ENCODE measurements around the gene CCDC144A.
A peak's percentile ranks its signal among the peaks of the same experiment; 100 is the strongest.
"Not testable (repeated sequence)": the region's sequence is repeated elsewhere in the genome, so short reads cannot be mapped to it uniquely, and the experiment has no call there.

Gene CCDC144A, protein sequence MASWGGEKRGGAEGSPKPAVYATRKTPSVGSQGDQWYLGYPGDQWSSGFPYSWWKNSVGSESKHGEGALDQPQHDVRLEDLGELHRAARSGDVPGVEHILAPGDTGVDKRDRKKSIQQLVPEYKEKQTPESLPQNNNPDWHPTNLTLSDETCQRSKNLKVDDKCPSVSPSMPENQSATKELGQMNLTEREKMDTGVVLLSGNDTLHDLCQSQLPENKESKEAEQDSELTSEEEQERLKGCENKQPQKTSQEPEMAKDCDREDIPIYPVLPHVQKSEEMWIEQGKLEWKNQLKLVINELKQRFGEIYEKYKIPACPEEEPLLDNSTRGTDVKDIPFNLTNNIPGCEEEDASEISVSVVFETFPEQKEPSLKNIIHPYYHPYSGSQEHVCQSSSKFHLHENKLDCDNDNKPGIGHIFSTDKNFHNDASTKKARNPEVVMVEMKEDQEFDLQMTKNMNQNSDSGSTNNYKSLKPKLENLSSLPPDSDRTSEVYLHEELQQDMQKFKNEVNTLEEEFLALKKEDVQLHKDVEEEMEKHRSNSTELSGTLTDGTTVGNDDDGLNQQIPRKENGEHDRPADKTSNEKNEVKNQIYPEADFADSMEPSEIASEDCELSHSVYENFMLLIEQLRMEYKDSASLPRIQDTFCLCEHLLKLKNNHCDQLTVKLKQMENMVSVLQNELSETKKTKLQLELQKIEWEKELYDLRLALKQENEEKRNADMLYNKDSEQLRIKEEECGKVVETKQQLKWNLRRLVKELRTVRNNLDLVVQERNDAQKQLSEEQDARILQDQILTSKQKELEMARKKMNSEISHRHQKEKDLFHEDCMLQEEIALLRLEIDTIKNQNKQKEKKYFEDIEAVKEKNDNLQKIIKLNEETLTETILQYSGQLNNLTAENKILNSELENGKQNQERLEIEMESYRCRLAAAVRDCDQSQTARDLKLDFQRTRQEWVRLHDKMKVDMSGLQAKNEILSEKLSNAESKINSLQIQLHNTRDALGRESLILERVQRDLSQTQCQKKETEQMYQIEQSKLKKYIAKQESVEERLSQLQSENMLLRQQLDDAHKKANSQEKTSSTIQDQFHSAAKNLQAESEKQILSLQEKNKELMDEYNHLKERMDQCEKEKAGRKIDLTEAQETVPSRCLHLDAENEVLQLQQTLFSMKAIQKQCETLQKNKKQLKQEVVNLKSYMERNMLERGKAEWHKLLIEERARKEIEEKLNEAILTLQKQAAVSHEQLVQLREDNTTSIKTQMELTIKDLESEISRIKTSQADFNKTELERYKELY (N-terminal part only)

DNA sequence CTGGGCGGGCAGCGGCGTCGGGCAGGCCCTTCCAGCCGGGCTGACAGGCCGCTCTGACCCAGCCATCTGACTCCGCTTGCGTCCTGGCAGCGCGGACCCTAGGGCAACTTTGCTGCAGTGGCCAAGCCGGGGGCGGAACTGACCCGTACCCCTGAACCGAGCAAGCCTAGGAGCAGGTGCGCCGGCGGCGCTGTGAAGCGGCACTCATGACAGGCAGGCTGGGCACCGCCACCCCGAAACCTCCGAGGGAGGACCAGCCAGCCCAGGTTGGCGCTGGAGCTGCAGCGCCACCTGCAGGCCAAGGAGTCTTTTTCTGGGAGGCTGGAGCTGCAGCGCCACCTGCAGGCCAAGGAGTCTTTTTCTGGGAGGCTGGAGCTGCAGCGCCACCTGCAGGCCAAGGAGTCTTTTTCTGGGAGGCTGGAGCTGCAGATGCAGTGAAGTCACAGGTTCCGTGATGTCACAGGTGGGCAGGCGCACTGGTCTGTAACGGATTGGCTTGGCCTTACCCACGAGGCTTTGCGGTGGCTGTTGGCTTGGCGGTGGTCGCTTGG lies at the start of gene CCDC144A:
Gene CCDC144A (plus strand): TSS at position 511 of the 551 bp plus-strand sequence. CDS start 160 bp downstream, outside the sequence.
- DNase-seq (ENCODE audit: low read depth), result not testable (repeated sequence)

DNA sequence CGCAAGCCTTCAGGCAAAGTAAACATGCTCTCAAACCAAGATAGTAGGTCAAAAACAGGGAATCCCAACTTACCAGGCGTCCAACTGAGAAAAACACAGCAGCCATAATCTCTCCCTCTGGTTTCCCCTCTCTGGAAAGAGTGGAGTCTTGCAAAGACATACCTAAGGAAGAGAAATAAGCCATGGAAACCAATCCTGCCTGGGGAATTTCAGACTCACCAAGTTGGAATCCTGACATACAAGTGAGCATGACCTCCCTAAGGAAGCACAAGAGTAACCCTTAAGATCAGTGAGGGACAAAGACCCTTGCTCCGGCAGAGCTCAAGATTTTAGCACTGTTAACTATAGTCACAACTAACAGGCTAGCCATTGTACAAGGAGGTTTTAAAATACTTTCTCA lies 40.5 kb upstream of the CCDC144A start:
- no peak for DNase-seq (ENCODE audit: low read depth)

DNA sequence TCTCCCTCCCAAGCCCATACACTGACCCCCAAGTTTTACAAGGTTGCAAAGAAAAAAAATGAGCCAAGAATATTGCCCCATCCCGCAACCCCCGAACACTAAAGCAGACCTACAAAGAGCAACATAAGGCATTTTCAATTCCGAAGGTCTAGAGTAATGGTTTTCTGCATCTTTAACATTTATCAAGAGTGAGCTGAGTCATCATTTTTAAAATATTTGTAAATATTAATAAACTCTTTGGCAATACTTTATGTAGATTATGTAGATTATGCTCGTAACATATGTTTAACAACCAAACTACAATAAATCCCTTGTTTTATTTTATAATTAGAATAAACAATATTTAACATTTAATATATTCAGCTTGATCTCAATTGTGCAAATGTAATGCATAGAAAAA lies 37.8 kb upstream of the CCDC144A start:
- no peak for DNase-seq (ENCODE audit: low read depth)

DNA sequence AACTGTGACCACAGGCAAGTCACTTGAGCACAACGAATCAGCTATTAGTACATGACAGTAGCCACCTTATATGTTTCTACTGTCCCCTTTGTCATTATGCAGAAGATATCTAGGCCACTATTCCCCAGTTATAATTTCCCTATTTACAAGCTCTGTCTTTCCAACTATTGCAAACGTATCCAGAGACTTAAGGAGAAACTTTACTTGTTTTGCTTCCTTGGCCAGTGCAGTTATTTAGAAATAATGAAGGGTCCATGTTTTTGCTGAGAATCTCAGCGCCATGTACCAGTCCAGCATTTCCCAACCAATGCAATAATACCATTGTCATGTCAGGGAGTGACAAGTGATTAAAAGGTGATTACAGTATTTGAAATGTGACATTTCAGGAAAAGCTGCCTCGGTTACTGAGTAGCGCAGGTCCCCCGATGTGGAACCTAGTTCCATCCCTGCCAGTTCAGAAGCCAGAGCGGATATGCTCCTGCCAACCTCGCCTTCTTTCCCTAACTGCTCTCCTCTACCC lies 37.1 kb upstream of the CCDC144A start:
- DNase-seq (ENCODE audit: low read depth), result no peak

DNA sequence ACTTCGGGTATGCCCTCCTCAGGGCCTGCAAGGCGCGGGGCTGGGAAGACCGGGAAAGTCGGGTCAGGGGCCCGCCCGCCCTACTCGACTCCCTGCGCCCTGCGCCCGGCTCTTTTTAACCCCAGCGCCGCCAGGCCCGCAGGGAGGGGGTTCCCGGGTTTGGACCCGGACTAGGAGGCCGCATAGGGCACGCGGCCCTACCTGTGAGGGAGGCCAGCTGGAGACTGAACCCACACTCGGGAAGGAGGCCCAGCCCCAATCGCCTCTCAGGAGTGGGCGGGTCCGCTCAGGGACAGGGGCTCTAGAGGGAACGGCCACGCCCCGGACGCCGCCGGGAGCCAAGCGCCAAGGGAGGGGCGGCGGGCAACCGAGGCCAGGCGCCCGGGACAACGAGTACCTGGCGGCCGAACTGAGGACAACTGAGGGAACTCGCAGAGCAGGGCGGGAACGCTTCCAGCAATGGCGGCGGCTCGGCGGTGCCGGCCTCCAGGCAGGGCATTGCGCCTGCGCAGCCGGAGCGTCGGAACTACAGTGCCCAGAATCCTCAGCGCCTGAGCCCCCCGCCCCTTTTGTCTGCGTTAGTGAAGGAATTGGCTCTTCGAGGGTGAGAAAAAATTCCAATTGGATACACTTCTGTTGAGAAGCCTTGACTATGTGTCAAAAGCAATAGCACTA lies 36.5 kb upstream of the CCDC144A start, which contains the start of gene ZNF624:
Gene ZNF624 (minus strand): TSS at position 484 of the 675 bp plus-strand sequence.
- DNase-seq (ENCODE audit: low read depth), result peak; percentile 79

DNA sequence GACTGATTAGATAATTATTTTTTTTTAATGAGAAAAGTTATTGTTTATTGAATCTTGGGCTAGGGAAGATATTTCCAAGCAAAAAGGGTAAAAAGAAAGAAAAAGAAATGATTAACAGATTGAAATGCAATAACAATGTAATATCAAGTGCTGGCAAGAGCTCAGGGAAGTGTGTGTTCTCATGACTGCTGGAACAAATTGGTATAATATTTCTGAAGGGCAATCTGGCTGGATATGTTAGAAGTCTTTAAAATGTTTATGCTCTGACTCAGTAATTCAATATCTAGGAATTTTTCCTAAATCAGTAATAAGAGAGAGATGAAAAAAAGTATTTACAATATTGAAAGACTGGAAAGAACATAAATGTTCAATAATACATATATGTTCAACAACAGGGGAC lies 28.8 kb upstream of the CCDC144A start:
- DNase-seq (ENCODE audit: low read depth), result no peak

DNA sequence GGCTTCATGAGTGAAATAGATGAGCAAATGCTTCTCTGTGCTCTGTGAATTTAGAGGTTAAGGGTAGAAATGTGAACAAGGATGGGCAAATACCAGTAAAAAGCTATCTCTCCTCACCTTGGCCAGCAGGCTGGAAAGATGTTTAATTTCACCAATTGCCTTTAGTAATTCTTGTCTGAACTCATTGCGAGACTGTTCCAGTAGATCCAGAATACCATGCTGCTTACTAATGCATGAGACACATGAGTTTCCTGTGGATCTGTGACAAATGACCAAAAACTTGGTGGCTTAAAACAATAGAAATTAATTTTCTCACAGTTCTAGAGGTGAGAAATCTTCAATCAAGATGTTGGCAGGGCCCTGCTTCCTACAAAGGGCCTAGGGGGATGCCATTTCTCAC lies 27.1 kb upstream of the CCDC144A start:
- DNase-seq (ENCODE audit: low read depth), result no peak

DNA sequence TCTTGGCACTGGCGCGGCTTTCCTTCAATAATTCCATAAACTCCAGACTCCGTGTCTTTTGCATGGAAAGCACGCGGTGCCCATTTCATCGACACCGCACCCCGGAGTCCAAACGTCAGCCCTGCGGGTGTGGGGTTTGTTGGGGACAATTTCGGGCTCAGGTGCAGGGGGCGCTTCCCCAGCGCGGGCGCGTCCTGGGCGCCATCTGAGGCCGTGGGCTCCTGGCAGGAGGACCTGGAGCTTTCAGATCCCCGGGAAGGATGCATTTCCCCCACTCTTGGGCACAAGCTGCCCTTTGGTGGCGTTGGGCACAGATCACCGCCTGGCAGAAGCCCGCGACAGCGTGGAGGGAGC lies 23.5 kb upstream of the CCDC144A start:
- DNase-seq (ENCODE audit: low read depth), result not testable (repeated sequence)

DNA sequence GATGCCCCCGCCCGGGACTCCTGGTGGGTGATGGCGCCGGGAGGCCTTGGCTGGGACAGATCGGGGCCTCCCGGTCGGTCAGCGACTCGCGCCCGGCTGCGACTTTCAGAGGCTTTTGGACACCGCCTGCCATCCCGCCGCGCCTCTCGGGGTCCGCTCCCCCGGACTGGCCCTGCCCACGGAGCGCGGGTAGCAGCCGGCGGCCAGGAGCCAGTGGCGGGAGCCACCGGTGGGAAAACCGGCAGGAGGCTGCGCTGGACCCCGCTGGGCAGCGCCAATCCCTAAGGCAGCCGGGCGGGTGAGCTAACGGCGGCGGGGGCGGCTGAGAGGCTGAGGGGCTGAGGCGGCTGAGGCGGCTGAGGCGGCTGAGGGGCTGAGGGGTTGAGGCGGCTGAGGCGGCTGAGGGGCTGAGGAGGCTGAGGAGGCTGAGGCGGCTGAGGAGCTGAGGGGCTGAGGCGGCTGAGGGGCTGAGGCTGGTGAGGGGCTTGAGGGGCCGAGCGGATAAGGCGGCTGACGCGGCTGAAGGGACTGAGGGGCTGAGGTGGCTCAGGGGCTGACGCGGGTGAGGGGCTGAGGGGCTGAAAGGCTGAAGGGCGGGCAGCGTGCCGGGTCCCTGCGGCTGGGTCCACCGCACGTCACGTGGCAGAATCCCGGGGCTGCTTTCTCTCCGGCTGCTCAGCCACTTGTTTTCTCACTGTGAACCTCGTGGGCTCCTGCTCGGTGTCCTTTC lies 23.0 kb upstream of the CCDC144A start:
- not testable (repeated sequence) for DNase-seq (ENCODE audit: low read depth)

DNA sequence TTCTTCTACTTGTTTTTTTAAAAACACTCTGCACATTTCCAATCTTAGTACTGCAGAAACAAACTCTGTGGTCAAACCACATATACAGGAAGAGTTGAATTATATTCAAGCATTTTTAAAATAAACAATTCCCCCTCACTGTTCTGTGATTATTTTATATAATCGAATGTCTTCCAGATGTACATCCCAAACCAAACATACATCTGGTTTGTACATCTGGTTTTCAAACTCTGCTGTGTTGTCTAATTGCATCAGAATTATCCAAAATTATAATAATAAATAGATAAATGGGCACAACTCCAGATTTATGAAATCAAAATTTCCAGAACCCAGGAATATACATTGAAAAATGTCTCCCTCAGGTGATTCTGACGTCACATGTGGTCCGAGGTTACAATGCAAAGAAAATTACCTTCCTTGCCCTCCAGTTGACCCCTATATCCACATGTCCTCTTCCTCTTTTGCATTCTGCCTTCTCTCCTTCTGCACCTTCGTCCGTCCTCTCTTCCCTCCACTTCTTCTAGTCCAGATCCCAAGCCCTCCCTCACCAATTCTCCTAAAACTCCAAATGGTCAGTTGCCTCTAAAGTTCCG lies 13.3 kb upstream of the CCDC144A start:
- DNase-seq (ENCODE audit: low read depth), result no peak

DNA sequence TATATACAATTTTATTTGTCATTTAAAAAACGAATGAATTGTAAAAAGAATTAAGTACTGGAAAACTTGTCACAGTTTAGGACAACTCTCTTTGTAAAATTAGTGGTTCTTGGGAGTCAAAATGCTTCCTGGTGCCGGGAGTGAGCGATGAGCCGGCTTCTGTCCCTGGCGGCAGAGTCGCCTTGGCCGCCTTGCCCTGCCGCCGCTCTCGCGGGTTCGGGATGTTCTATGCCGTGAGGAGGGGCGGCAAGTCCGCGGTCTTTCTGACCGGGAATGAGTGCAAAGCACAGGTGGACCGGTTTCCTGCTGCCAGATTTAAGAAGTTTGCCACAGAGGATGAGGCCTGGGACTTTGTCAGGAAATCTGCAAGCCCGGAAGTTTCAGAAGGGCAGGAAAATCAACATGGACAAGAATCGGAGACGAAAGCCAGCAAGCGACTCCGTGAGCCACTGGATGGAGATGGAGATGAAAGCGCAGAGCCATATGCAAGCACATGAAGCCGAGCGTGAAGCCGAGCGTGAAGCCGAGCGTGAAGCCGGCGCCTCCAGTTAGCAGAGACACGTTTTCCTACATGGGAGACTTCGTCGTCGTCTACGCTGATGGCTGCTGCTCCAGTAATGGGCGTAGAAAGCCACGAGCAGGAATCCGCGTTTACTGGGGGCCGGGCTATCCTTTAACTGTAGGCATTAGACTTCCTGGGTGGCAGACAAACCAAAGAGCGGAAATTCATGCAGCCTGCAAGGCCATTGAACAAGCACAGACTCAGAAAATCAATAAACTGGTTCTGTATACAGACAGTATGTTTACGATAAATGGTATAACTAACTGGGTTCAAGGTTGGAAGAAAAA lies 6.5 kb upstream of the CCDC144A start:
- not testable (repeated sequence) for DNase-seq (ENCODE audit: low read depth)

DNA sequence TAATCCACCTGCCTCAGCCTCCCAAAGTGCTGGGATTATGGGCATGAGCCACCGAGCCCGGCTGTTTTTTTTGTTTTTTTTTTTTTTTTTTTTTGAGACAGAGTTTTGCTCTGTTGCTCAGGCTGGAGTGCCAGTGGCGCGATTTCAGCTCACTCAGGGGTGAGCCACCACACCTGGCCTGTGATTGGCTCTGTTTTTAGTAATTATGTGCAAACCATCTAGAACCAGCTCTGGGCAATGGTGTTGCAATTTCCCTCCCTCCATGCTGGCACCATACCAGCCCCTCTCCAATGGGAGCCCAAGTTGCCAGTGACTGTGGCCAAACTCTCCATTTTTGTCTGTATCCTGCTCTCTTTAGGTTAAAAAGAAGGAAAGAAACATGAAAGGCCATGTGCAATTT lies 4.0 kb upstream of the CCDC144A start:
- DNase-seq (ENCODE audit: low read depth), result not testable (repeated sequence)

DNA sequence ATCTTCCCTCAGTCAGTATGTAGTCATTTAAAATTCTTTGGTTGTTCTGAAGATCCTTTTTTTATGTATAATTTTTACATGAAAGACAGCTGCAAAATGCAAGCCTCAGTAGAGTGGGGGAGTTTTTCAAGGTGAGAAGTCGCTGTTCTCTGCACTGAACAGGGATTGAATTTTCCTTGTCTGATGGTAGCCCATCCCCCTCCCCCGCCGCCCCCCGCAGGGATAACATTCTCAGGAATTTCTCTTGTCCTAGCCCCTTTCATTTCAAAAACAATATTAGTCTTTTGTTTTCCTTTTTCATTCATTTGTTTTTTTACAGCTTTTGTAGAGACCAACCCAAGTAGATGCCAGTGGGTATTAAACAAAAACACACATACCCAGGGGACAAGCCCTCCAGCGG lies 2.9 kb upstream of the CCDC144A start:
- not testable (repeated sequence) for DNase-seq (ENCODE audit: low read depth)

DNA sequence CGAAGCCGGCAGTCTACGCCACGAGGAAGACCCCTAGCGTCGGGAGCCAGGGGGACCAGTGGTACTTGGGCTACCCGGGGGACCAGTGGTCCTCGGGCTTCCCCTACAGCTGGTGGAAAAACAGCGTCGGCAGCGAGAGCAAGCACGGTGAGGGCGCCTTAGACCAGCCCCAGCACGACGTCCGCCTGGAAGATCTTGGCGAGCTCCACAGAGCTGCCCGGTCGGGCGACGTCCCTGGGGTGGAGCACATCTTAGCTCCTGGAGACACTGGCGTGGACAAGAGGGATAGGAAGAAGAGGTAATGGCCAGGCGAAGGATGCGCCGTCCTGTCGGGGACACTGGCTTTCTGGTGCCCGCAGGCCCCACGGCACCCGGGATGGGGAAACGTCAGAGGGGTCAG lies 406 bp downstream of the CCDC144A start:
- DNase-seq (ENCODE audit: low read depth), result not testable (repeated sequence)

DNA sequence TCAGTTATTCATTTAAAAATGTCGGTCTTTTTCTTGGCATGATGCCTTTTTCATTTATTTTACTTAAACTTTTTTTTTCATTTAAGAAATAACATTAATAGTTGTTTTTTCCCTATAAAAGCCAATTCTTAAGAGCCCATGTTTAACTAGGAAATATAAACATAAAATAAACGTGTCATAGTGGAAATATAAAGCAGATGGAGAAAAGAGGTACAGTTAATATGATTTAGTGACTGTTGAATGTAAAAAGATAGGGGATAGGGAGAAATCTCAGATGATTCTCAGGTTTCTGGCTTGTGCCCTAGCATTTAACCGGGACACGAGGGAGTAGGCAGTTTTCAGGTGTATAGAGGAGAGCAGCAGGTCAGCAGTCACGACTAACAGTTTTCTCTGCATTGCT lies 7.6 kb downstream of the CCDC144A start:
- not testable (repeated sequence) for DNase-seq (ENCODE audit: low read depth)

DNA sequence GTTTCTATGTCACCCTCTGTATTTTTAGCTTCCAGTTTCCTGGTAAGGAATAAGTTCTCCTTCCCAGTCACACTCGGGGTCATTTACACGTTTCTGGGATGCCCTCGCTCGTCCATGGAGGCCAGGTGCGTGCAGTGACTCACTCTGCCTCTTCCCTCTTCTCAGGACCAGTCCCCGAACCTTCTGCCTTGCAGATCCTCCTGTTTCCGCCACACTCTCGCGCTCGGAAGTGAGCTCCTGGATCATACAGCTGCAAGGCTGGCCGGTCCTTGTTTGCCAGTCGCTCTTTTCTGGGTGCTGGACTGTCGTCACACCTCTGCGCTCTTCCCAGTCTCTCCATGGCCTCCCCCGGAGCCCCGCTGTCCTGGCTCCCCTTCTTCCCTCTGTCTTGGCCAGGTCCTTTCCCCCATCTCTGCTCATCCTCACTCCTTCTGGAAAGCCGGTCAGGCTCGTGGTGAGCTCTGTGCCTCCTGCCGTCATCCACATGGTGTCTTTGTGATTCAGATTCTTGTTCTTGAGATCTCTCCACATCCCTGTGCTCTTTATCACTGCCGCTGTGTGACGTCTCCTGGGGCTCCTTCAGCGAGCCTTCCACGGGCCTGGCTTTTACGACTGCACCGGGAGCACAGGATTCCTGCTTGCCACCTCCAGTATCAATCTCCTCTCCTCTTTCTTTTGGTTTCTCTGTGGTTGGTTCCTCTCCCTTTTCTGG lies 55.6 kb downstream of the CCDC144A start:
- DNase-seq (ENCODE audit: low read depth), result not testable (repeated sequence)

DNA sequence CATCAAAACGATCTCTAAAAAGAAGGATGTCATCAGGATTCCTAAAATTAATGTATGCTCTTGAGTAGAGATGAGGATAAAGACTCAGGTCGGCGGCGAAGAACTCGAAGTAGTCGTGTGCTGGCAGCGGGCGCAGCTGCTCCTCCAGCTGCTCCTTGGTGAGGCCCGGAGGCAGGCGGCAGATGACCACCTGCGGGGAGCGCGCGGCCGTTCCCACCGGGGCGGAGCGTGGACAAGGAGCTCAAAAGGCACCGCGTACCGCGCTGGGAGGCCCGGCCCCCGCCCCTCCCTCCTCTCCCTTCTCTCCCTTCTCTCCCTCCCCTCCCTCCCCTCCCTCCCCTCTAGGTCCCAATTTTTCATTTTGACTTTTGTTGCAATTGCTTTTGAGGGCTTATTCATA lies 56.5 kb downstream of the CCDC144A start:
- DNase-seq (ENCODE audit: low read depth), result not testable (repeated sequence)

DNA sequence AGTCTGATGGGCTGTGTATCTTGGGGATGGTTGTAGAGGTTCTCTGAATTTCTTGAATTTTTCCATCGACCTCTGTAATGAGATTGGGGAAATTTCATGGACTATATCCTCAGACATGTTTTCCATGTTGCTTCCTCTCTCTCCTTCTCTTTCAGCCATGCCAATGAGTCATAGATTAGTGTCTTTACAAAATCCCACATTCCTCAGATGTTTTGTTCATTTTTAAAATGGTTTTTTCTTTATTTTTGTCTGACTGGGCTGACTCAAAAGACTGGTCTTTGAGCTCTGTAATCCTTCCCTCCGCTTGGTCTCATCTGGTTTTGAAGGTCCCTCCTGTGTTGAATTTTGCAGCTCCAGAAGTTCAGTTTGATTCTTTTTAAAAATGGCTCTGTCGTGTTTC lies 60.5 kb downstream of the CCDC144A start:
- not testable (repeated sequence) for DNase-seq (ENCODE audit: low read depth)

All from GM04504 (cell line).